IMR-90 (cell line): ENCODE data around the gene MTMR3. TPM values are rescaled to one million over a fixed set of nuclear protein-coding genes. Genes with fewer than 3 reads are reported as not detected.

Source experiments
- ATAC-seq: fragments of 200-7000 bp; cut with Tn5 transposase; 2 replicates; pipeline ENCODE4 v1.9.1; 2020; ENCODE audit warnings: low read depth, mild to moderate bottlenecking, moderate library complexity
- BruUV-seq: library from RNA; stranded (reverse); fragments of 400-500 nt; replicated peaks from 2 replicates; lab custom pipeline; 2021; lab: Mats Ljungman, UMichigan
- CTCF ChIA-PET: fragments of 300-600 bp; formaldehyde crosslinking; extraction: SDS; loops from one replicate; lab custom pipeline; 2021; ENCODE audit warnings: antibody characterized with exemption; lab: Yijun Ruan, JAX
- POLR2A ChIA-PET: fragments of 300-600 bp; sonication (Branson Sonifier 250); formaldehyde crosslinking; loops from one replicate; lab custom pipeline; 2022; ENCODE audit warnings: antibody characterized with exemption; ENCODE audit not compliant: unreplicated experiment; lab: Charles Lee
- DNase-seq: peaks from one replicate; pipeline ENCODE4 v3.0.0; 2013
- H2AFZ ChIP-seq: replicated peaks from 2 replicates; pipeline ENCODE3; 2013; ENCODE audit warnings: low read length, mild to moderate bottlenecking; ENCODE audit not compliant: poor library complexity
- H2AK5ac ChIP-seq: 2 replicates; pipeline ENCODE4 v1.6.1; 2013; ENCODE audit warnings: low read depth, low read length, inconsistent platforms
- H2AK9ac ChIP-seq: replicated peaks from 2 replicates; pipeline ENCODE3; 2013; ENCODE audit warnings: mild to moderate bottlenecking, low read depth, low read length, moderate library complexity; ENCODE audit not compliant: poor library complexity
- H2BK120ac ChIP-seq: 2 replicates; pipeline ENCODE4 v1.6.1; 2013; ENCODE audit warnings: low read depth, low read length, inconsistent platforms
- H2BK15ac ChIP-seq: 3 replicates; pipeline ENCODE4 v1.6.1; 2013; ENCODE audit warnings: low read depth, low read length, inconsistent platforms
- H2BK20ac ChIP-seq: 2 replicates; pipeline ENCODE4 v1.6.1; 2013; ENCODE audit warnings: low read depth, mild to moderate bottlenecking, inconsistent platforms, low read length, moderate library complexity
- H2BK5ac ChIP-seq: 2 replicates; pipeline ENCODE4 v1.6.1; 2013; ENCODE audit warnings: mild to moderate bottlenecking, low read depth, low read length, inconsistent platforms; ENCODE audit not compliant: poor library complexity, severe bottlenecking
- H3K14ac ChIP-seq: replicated peaks from 2 replicates; pipeline ENCODE4 v1.6.1; 2013; ENCODE audit warnings: low read depth, low read length, inconsistent platforms
- H3K18ac ChIP-seq: 2 replicates; pipeline ENCODE4 v1.6.1; 2013; ENCODE audit warnings: low read depth, low read length, control low read depth
- H3K23ac ChIP-seq: 2 replicates; pipeline ENCODE4 v1.6.1; 2013; ENCODE audit warnings: low read depth, low read length, inconsistent platforms
- H3K27ac ChIP-seq: 2 replicates; pipeline ENCODE4 v1.5.1; 2013; ENCODE audit warnings: mild to moderate bottlenecking, control low read depth, low read length; ENCODE audit not compliant: insufficient read depth
- H3K27me3 ChIP-seq: 2 replicates; pipeline ENCODE4 v1.6.1; 2013; ENCODE audit warnings: low read length; ENCODE audit not compliant: control insufficient read depth, insufficient read depth
- H3K36me3 ChIP-seq: 2 replicates; pipeline ENCODE4 v1.6.1; 2013; ENCODE audit warnings: low read length, mixed read lengths; ENCODE audit not compliant: control insufficient read depth, insufficient read depth
- H3K4ac ChIP-seq: 2 replicates; pipeline ENCODE4 v1.6.1; 2013; ENCODE audit warnings: low read depth, low read length, inconsistent platforms
- H3K4me1 ChIP-seq: 2 replicates; pipeline ENCODE4 v1.6.1; 2013; ENCODE audit warnings: low read length, mixed read lengths; ENCODE audit not compliant: control insufficient read depth, insufficient read depth
- H3K4me2 ChIP-seq: 2 replicates; pipeline ENCODE4 v1.6.1; 2013; ENCODE audit warnings: low read depth, mild to moderate bottlenecking, control low read depth, low read length, moderate library complexity
- H3K4me3 ChIP-seq: 2 replicates; pipeline ENCODE4 v1.5.1; 2013; ENCODE audit warnings: low read depth, mild to moderate bottlenecking, control low read depth, low read length, moderate library complexity; ENCODE audit not compliant: insufficient read depth
- H3K56ac ChIP-seq: 2 replicates; pipeline ENCODE4 v1.6.1; 2013; ENCODE audit warnings: low read length, inconsistent platforms; ENCODE audit not compliant: insufficient read depth; ENCODE audit errors: extremely low read depth
- H3K79me1 ChIP-seq, 2 experiments: 2 replicates each; pipeline ENCODE4 v1.6.1; 2013; ENCODE audit warnings: low read length in 2 of 2, inconsistent platforms in 1 of 2, low read depth in 1 of 2
- H3K9ac ChIP-seq: 2 replicates; pipeline ENCODE4 v1.6.1; 2013; ENCODE audit warnings: low read depth, low read length, control low read depth
- H3K9me1 ChIP-seq: 2 replicates; pipeline ENCODE4 v1.6.1; 2013; ENCODE audit warnings: low read length, inconsistent platforms; ENCODE audit not compliant: insufficient read depth
- H3K9me3 ChIP-seq: 2 replicates; pipeline ENCODE4 v1.6.1; 2013; ENCODE audit warnings: low read length; ENCODE audit not compliant: control insufficient read depth, insufficient read depth
- H4K20me1 ChIP-seq: 2 replicates; pipeline ENCODE4 v1.6.1; 2013; ENCODE audit warnings: low read length, inconsistent platforms; ENCODE audit not compliant: insufficient read depth
- H4K5ac ChIP-seq: 2 replicates; pipeline ENCODE4 v1.6.1; 2013; ENCODE audit warnings: mild to moderate bottlenecking, low read depth, low read length, control low read depth
- H4K8ac ChIP-seq, 2 experiments: 2 replicates each; pipeline ENCODE4 v1.6.1; 2013; ENCODE audit warnings: low read depth in 2 of 2, low read length in 2 of 2, control low read depth in 1 of 2, inconsistent platforms in 1 of 2
- H4K91ac ChIP-seq: 2 replicates; pipeline ENCODE4 v1.6.1; 2013; ENCODE audit warnings: low read depth, low read length, inconsistent platforms; ENCODE audit not compliant: insufficient read depth
- BHLHE40 ChIP-seq: fragments of 150-350 bp; IDR thresholded peaks from 2 replicates; pipeline ENCODE4 v1.6.1; 2016; ENCODE audit warnings: mild to moderate bottlenecking, low read depth, low read length
- CEBPB ChIP-seq: IDR thresholded peaks from 2 replicates; pipeline ENCODE4 v1.6.1; 2012; ENCODE audit warnings: low read depth, low read length, improper control_type of control experiment
- CHD1 ChIP-seq: IDR thresholded peaks from 2 replicates; pipeline ENCODE4 v1.6.1; 2012; ENCODE audit warnings: low read depth, low read length, improper control_type of control experiment
- CTCF ChIP-seq: conservative IDR thresholded peaks from 2 replicates; pipeline ENCODE4 v1.5.1; 2012; ENCODE audit warnings: mild to moderate bottlenecking, low read depth, low read length, improper control_type of control experiment
- ELK1 ChIP-seq: fragments of 150-350 bp; IDR thresholded peaks from 2 replicates; pipeline ENCODE4 v1.6.1; 2016; ENCODE audit warnings: low read depth, mild to moderate bottlenecking, low read length, moderate library complexity, borderline replicate concordance
- FOS ChIP-seq: fragments of 150-350 bp; IDR thresholded peaks from 2 replicates; pipeline ENCODE4 v1.6.1; 2016; ENCODE audit warnings: low read depth, low read length
- MAFK ChIP-seq: IDR thresholded peaks from 2 replicates; pipeline ENCODE4 v1.6.1; 2012; ENCODE audit warnings: low read depth, low read length, improper control_type of control experiment
- MAZ ChIP-seq: IDR thresholded peaks from 2 replicates; pipeline ENCODE4 v1.6.1; 2012; ENCODE audit warnings: low read depth, mild to moderate bottlenecking, low read length, improper control_type of control experiment, moderate library complexity, borderline replicate concordance
- MXI1 ChIP-seq: IDR thresholded peaks from 2 replicates; pipeline ENCODE4 v1.6.1; 2012; ENCODE audit warnings: low read depth, mild to moderate bottlenecking, low read length, moderate library complexity, borderline replicate concordance
- NFE2L2 ChIP-seq: fragments of 150-350 bp; IDR thresholded peaks from 2 replicates; pipeline ENCODE4 v1.6.1; 2016; ENCODE audit warnings: low read depth, mild to moderate bottlenecking, low read length
- POLR2A ChIP-seq: IDR thresholded peaks from 2 replicates; pipeline ENCODE4 v1.6.1; 2012; ENCODE audit warnings: mild to moderate bottlenecking, low read depth, low read length
- RAD21 ChIP-seq: IDR thresholded peaks from 2 replicates; pipeline ENCODE4 v1.6.1; 2012; ENCODE audit warnings: low read length, improper control_type of control experiment
- RCOR1 ChIP-seq: IDR thresholded peaks from 2 replicates; pipeline ENCODE4 v1.6.1; 2012; ENCODE audit warnings: mild to moderate bottlenecking, low read length, improper control_type of control experiment; ENCODE audit not compliant: insufficient replicate concordance
- RFX5 ChIP-seq: IDR thresholded peaks from 2 replicates; pipeline ENCODE4 v1.8.0; 2012; ENCODE audit warnings: low read depth, mild to moderate bottlenecking, low read length, moderate library complexity
- SMC3 ChIP-seq: fragments of 150-350 bp; IDR thresholded peaks from 2 replicates; pipeline ENCODE4 v1.6.1; 2016; ENCODE audit warnings: low read depth, mild to moderate bottlenecking, antibody characterized with exemption, low read length, moderate library complexity
- USF2 ChIP-seq: fragments of 150-350 bp; IDR thresholded peaks from 2 replicates; pipeline ENCODE4 v1.6.1; 2017; ENCODE audit warnings: mild to moderate bottlenecking, antibody characterized with exemption, low read length, low read depth
- WGBS, 2 experiments: methylation state at CpG; one replicate each; pipeline versions ENCODE4 v1.1.5 to v1.1.7; 2013; ENCODE audit warnings: missing lambda C conversion rate in 2 of 2; ENCODE audit not compliant: insufficient read length in 1 of 2; ENCODE audit errors: extremely low coverage in 2 of 2; 5-methylcytosine and 5-hydroxymethylcytosine counted together
- dilution Hi-C: fragments of 300-500 bp; cut with HindIII; formaldehyde crosslinking; loops from one replicate; pipeline ENCODE4 v1.14.3; 2018; ENCODE audit warnings: low sequenced_read_pairs; ENCODE audit not compliant: unreplicated experiment
- in situ Hi-C: fragments of 300-500 bp; cut with MboI; formaldehyde crosslinking; loops from 3 replicates; pipeline ENCODE4 v1.14.3; 2019; ENCODE audit warnings: low sequenced_read_pairs, inconsistent platforms, mixed read lengths
- intact Hi-C: fragments of 100-400 bp; cut with micrococcal nuclease; formaldehyde crosslinking; loops from 2 replicates; pipeline ENCODE4 v1.10.0; 2022
- polyA plus RNA-seq, 3 experiments: library from polyadenylated mRNA; depleted of rRNA; stranded (reverse); fragments of >200 nt; gene quantifications; 2 replicates each; pipeline ENCODE4 v1.2.3, GENCODE V29; 2012; ENCODE audit warnings: low replicate concordance in 1 of 3
- total RNA-seq: library from RNA; depleted of rRNA; stranded (reverse); fragments of >200 nt; gene quantifications from 2 replicates; pipeline ENCODE4 v1.2.3, GENCODE V29; 2012

MTMR3 gene
- total and polyA plus RNA-seq, 2 of the 4 experiments (the other 2 are of a cell fraction) = 21.3 to 29.4 TPM

- Histone ChIP-seq H2AFZ (no peak overlapping the region), H3K14ac (no peak overlapping the region), H3K36me3 (no peaks in the 10 kb centered on the region), H3K18ac (no peak overlapping the region), H3K4me2 (no peak overlapping the region), H3K56ac (no peak overlapping the region), H4K20me1 (no peaks in the 10 kb centered on the region), H2BK20ac (no peak overlapping the region), H3K23ac (no peak overlapping the region), H4K91ac (no peak overlapping the region), H3K4me1 (no peaks in the 10 kb centered on the region), H2BK15ac (no peak overlapping the region), H4K8ac (no peak overlapping the region), H3K79me1 (no peaks in the 10 kb centered on the region), H3K9me1 (no peaks in the 10 kb centered on the region), H2AK5ac (no peak overlapping the region), H2AK9ac (no peak overlapping the region), H2BK5ac (no peak overlapping the region), H3K4ac (no peak overlapping the region), H3K27me3 (no peaks in the 10 kb centered on the region; the same call in 1 of the 2 replicates), H4K5ac (no peak overlapping the region), H3K9me3 (peaks cover 7% of the 10 kb centered on the region; the same call in 1 of the 2 replicates), H3K9ac (no peak overlapping the region), H2BK120ac (no peak overlapping the region), H3K27ac (no peak overlapping the region), H3K4me3 (no peak overlapping the region)
- 80% methylated on average over 1 of the region's 3 CpGs; no CpG with 5 or more reads in 1 of the 2 experiments for WGBS, 2 experiments
- no TSS peak for BruUV-seq
- ATAC-seq (no peak), DNase-seq (no peak)
- intact Hi-C loops = no loop called here
- in situ Hi-C loops = no loop called here
- dilution Hi-C loops = no loop called here
- POLR2A ChIA-PET = no interaction called here
- TF ChIP-seq USF2 (no peak), RCOR1 (no peak), FOS (no peak), RAD21 (no peak), MAZ (no peak), CTCF (no peak), NFE2L2 (no peak), CEBPB (no peak), CHD1 (no peak), POLR2A (no peak), ELK1 (no peak), MAFK (no peak), SMC3 (no peak), MXI1 (no peak), BHLHE40 (no peak), RFX5 (no peak)
- CTCF ChIA-PET = no interaction called here
These were observed 179.3 kb downstream of the MTMR3 start for GRCh38 chr22:30062259-30062658.
